GM10847 (cell line): ENCODE measurements around the gene HMCN1.

Source experiments
- POLR2A ChIP-seq: IDR thresholded peaks from 2 replicates; pipeline ENCODE4 v1.6.1; 2011; ENCODE audit not compliant: insufficient read length; ENCODE audit errors: extremely low read depth

HMCN1 gene

DNA sequence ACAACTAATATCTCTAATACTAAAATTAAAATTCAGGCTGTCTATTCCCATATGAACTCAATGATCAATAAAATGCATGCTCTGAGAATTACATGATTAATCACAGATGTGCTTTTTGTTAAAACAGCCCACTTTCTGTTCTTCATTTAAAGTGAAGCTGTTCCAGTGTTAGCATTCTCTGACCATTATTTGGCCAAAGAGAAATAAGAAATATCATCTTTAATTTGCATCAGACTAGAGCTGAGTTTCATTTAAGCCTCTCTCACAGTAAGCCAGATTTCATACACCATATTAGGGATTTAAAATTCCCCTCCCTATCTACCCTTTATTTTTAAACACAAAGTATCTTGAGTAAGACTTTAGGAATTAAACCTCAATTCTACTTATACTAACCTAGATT, 379.3 kb downstream of the HMCN1 start:
- TF ChIP-seq POLR2A = no peak

GRCh38 chr1:186118724-186119123, 384.5 kb downstream of the HMCN1 start:
- no peak for TF ChIP-seq POLR2A

GRCh38 chr1:186122837-186123236, 388.6 kb downstream of the HMCN1 start:
- no peak for TF ChIP-seq POLR2A

- no peak for TF ChIP-seq POLR2A
Observed at GRCh38 chr1:186125035-186125434, 390.8 kb downstream of the HMCN1 start.

DNA sequence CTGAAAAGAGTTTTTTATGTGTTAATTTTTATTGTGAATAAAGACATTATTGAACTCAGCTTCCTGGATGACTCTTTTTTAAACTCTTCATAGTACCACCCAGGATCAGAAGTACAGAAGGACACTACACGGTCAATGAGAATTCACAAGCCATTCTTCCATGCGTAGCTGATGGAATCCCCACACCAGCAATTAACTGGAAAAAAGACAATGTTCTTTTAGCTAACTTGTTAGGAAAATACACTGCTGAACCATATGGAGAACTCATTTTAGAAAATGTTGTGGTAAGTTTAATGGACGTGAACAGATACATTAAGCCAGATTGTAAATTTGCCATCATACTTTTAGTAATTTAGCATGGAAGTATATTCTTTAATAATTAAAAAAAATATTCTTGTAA, 391.3 kb downstream of the HMCN1 start:
- TF ChIP-seq POLR2A = no peak

- TF ChIP-seq POLR2A = no peak
Observed at GRCh38 chr1:186129758-186130157, 395.6 kb downstream of the HMCN1 start.

GRCh38 chr1:186139115-186139514, 404.9 kb downstream of the HMCN1 start:
- no peak for TF ChIP-seq POLR2A

DNA sequence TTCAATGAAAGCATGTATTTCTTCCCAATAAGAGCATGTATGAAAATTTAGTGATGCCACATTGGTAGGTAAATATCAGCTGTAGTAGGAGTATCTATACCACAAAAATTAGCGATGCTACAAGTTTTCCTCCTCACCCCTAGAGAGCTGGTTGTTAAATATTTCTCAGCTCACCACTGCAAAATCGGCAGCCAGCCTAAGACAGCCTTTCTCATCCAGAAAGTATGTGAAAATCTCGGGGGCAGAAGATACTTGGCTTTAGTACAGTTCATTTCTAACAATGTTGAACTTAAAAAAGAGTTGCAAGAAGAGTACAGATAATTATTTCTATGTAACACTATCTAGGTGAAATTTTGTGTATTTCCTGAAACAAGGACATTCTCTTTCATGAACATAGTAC, 405.5 kb downstream of the HMCN1 start:
- no peak for TF ChIP-seq POLR2A

GRCh38 chr1:186142159-186142558, 408.0 kb downstream of the HMCN1 start:
- no peak for TF ChIP-seq POLR2A

DNA sequence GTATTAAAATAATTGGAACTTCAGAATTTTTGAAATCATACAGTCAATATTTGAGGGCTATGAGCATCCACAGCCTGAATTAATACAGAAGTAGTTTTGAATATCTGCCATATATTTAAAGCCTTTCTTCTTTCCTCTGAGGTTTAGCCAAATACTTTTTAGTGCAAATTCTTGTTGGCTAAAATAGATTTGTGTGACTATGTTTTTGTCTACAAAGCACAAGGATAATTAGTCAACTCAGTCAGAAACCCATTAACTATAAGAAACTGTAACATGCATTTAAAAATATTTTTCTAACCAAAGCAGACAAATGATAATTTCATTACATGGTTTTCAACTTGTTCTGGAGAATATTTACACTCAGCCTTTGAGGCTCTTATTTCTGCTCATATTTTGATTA, 408.7 kb downstream of the HMCN1 start:
- no peak for TF ChIP-seq POLR2A

DNA sequence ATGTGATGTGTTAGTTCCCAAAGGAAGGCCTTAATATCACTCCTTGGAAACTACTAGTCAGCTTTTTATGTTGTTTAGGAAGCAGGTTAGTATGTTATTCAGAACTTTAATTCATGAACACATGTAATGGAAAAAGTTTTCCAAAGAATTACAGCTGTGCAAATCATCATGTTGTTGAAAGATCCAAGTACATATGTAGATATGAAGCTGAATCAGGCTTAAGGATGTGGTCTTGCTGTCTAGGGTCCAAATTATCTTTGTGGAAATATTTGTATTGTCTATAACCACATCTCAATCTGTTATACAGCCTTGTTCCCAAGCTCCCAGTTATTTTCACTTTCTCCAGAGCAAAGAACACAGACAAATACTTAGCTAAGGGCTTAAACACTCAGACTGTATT, 409.3 kb downstream of the HMCN1 start:
- no peak for TF ChIP-seq POLR2A

DNA sequence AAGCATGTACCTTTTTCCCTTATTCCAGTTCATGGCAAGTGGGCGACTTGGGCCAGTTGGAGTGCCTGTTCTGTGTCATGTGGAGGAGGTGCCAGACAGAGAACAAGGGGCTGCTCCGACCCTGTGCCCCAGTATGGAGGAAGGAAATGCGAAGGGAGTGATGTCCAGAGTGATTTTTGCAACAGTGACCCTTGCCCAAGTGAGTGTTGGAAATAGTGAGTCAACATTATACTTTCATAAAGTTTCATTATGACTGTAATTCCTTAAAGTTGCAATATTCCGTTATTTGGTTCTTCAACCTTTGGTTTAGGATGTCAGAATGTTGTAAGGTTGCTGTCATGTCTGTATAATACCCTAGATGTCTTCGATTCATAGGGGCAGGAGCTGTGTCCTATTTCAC, 410.3 kb downstream of the HMCN1 start:
- no peak for TF ChIP-seq POLR2A

DNA sequence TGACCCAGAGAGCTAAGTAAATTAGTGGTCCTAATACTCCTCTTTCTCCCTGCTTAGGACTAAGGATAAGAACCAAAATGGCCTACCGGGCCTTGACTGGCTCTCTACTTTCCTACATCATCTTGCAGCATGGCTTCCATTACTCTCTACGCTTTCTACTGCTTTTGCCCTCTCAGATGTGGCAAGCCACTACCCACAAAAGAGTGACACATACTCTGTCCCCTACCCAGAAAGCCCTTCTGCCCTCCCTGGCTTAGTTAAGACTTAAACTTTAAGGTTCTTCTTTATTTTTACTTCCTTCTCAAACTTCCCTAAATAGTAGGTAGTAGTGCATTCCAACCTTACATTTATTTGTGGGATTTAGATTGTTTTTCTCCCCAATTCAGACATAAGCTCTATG, 412.8 kb downstream of the HMCN1 start:
- no peak for TF ChIP-seq POLR2A

GRCh38 chr1:186149591-186149990, 415.4 kb downstream of the HMCN1 start:
- TF ChIP-seq POLR2A = no peak

DNA sequence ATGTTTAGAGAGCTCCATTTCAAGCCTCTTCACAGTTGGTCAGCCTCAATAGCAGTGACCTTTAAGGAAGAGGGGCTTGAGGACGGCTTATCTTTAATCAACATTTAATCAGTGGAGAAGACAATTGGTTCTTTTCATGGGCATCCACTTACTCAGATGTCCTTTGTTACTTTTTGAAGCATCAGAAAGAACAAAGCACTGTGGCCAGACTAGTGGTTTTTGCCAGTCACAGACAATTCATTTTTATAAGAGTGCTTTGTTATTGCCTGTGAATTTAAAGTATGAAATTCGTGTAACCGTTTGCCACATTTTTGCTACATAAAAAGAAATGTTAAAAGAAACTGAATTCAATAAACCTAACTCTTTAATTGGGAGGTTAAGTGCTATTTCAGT, 418.0 kb downstream of the HMCN1 start:
- no peak for TF ChIP-seq POLR2A

DNA sequence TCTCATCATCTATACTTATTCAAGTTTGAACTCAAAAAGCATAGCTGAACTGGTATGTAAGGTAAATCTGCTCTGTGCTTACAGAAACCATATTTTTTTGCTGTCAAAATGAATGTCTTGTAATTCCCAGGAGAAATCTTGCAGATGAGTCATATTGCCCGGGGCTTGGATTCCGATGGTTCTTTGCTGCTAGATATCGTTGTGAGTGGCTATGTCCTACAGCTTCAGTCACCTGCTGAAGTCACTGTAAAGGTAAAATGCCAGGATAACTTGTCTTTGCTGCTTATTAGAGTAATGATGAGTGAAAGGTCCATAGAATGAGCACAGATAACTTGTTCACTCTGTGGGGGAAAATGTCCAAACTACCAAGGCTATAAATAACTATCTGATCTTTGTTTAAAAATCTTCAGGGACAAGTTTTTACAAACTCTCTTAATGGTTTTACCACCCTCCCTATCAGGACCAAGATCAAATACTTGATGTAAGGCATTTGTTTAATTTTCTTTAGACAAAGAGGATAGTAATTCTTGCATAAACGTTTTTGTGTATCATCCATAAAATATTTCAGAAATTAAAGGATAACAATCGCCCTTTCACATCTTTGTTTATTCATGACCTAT, 418.5 kb downstream of the HMCN1 start:
- TF ChIP-seq POLR2A = no peak

DNA sequence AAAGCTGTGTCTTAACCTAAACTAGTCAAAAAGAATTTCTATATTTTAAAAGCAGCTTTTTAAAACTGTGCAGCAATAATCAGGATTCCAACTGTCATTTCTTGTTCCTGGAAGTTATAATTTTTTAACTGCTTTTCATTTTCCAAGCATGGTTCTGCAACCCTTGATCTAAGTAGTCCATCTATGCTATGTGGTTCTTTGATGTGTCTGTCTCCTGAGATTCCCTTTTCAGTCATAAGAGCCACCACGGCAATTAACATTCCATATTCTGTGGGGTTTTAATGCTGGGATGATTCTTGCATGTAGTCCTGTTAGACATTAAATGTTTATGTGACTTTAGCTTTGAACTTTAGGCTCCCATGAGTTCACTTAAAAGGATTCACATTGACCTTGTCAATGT, 420.5 kb downstream of the HMCN1 start:
- no peak for TF ChIP-seq POLR2A

- TF ChIP-seq POLR2A = no peak
Observed at GRCh38 chr1:186155594-186155993, 421.4 kb downstream of the HMCN1 start.
